Putamen (tissue), 1 donor: ENCODE data around the gene EIF4E3.

Experiments used
- DNase-seq: peaks from one replicate; pipeline ENCODE4 v3.0.0-alpha.2; 2016; ENCODE audit warnings: low spot score

EIF4E3 gene

DNA sequence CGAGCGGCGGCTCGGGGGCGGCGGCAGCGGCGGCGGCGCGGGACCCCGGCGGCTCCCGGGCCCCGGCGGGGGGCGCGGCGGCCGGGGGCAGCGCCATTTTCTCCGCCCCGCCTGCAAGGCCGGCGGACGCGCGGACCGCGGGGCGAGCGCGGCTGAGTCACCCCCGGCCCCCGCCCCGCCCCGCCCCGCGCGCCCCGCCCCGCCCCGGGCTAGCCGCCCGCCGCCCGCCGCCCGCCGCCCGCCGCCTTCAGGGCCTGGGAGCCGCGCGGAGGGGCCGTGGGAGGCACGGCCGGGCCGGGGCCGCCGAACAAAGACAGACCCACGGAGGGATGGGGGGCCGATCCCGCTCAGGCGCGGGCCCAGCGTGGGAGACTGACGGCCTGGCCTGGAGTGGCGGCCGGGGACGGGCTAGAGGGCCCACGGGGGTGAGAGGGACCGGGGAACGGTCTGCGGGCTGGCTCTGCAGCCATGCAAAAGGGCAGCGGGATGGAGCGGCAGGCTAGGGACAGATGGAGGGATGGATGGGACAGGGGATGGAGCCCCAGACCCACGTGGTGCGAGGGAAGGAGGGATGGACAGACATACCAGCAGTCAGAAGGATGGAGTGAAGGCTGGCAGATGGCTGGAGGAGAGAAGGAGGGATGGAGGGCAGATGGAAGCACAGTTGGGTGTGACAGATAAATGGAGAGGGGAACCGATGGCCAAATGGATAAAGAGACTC lies at the start of gene EIF4E3:
Gene EIF4E3, minus strand, starts transcription at position 132 of the 721 bp plus-strand sequence. Its CDS starts 35 bp downstream, at position 97.
- DNase-seq, result no peak

DNA sequence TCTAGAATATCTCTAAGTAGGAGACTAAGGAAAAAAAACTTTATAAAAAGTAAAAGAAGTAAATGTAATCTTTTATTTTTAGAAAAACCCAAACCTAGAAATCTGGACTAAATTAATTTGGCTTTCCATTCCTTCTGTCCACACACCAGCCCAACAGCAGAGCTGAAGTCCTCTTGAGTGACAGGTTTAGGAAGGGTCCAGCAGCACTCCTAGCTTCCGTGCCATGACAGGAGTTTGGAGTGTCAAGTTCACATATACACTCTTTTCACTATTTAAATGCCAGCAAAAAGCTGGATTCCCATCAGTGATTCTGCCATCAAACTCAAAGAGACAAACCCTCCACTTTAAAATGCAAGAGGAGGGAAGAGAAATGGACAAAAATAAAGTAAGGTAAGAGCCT lies 46.7 kb upstream of the EIF4E3 start:
- no peak for DNase-seq

DNA sequence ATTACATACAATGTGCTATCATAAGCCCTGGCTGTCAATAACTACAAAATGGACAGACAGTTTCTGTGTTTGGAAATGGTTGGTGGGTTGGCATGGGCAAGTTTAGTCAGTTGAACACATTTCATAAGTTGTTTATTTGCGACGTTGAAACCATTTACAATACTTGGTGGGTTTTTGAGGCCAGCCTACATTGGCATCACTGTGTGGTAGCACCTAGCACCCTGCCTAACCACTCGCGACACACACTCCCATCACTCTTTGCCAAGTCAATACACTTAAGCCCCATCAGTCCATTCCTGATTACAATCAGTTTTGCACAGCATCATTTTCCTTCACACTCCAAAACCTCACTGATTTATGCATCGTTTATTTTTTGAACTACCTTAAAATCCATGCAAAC lies 45.9 kb upstream of the EIF4E3 start:
- DNase-seq, result no peak

- DNase-seq, result peak; percentile 35
These were observed 38.2 kb upstream of the EIF4E3 start for GRCh38 chr3:71763426-71763825.

DNA sequence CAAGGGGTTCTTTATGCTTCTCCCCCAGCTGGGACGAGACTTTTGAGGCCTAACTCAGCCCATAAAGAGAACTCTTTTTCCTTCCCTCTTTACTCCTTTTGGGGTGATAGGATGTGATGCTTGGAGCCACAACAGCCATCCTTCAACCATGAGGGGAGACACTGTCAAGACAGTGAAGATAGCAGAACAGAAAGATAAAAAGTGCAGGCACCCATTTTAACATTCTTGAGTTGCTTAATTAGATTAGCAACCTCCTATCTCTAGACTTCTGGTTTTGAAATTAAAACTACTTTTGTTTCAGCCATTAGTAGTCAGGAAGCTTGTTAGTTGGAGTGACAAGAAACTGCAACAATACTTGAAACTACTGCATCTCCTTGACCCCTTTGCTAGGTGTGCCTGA lies 34.9 kb upstream of the EIF4E3 start:
- DNase-seq, result no peak

DNA sequence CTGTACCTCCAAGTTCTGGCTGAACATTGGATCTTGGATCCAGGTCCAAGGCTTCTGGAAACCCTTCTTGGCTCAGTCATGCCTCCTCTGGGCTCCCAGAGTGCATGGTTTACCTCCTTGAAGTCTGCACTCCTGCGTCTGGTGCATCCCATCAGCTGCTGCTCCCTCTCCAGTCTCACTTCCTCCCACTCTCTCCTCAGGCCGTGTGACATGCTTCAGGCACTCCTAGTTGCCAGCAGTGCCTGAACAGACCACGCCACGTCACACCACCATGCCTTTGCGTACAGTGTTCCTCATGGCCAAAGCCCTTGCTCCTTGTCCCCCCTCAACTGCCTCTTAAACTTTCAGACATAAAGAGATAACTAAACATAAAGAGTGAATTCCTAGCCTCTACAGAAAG lies 34.2 kb upstream of the EIF4E3 start:
- no peak for DNase-seq

GRCh38 chr3:71758091-71758490 lies 32.9 kb upstream of the EIF4E3 start:
- no peak for DNase-seq

- no peak for DNase-seq
These were observed 29.5 kb upstream of the EIF4E3 start for GRCh38 chr3:71754610-71755253.

DNA sequence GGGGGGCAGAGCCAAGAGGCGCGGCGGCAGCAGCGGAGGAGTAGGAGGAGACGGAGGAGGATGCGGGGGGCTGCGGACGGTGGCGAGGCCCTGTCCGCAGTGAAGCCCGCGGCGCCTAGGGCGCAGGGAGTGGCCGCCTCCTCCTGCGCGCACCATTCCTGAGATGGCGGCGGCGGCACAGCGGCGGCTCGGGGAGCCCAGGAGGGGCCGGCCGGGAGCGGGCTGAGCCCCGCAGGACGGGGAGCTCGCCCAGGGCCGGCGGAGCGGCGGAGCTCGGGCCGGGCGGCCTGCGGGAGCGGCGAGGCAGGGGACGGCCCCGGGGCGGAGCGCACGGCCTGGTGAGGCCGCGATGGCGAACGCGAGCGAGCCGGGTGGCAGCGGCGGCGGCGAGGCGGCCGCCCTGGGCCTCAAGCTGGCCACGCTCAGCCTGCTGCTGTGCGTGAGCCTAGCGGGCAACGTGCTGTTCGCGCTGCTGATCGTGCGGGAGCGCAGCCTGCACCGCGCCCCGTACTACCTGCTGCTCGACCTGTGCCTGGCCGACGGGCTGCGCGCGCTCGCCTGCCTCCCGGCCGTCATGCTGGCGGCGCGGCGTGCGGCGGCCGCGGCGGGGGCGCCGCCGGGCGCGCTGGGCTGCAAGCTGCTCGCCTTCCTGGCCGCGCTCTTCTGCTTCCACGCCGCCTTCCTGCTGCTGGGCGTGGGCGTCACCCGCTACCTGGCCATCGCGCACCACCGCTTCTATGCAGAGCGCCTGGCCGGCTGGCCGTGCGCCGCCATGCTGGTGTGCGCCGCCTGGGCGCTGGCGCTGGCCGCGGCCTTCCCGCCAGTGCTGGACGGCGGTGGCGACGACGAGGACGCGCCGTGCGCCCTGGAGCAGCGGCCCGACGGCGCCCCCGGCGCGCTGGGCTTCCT lies 28.8 kb upstream of the EIF4E3 start, which contains the start of gene GPR27:
Gene GPR27, plus strand, starts transcription at position 155 of the 909 bp plus-strand sequence. Its CDS starts 195 bp downstream, at position 350.
- DNase-seq, result no peak

DNA sequence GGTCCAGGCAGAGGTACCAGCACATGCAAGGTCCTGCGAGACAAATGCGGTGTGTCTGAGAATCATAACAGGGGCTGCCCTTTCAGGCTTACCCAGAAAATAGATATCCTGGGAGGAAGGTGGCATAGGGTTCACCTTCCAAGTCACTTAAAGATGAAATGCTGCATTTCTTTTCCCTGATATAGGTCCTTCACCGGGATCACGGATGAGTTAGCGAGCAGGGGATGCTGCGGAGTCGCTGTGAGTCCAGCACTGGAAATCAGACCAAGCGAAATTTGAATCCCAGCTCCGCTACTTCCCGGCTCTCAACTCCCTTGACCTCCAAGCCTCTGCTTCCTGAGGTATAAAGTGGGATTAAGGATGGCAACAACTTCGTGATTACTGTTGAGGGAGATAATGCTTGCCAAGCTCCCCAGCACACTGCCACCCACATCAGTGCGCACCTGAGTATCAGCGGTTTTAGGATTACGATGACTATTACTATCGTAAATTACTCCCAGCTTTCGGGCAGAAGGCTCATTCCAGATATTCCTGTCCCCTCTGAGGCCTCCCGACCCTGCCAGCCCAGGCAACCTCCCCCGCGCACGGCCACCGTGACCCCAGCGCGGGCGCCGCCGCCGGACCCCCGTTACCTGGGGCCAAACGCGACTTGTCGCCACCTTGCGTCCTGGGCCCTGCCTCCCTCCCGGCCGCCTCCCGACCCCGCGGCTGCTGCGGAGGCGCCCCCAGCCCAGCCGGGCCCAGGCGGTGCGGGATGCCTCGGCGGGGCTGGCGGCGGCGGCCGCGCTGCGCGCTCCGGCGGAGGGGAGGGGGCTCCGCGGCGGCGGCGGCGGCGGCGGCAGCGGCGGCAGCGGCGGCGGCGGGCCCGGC lies 27.9 kb upstream of the EIF4E3 start:
- DNase-seq, result no peak

DNA sequence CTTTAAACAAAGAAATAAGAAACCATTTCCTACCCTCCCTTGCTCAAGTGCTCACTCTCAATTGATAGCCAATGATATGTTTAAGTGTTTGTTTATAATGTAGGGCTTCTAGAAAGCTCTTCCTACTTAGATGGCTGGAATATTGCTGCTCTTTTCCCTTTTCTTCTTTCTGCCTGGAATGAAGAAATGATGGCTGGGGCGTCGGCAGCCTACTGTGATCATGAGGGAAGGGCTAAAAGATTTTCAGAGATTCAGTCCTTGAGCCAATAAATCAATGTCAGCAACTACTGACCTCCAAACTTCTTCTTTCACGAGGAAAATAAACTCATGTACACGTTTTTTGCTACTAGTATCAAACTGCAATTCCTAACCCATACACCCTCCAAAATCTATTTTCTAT lies 26.4 kb upstream of the EIF4E3 start:
- DNase-seq, result no peak

- no peak for DNase-seq
These were observed 19.5 kb upstream of the EIF4E3 start for GRCh38 chr3:71744738-71745137.

DNA sequence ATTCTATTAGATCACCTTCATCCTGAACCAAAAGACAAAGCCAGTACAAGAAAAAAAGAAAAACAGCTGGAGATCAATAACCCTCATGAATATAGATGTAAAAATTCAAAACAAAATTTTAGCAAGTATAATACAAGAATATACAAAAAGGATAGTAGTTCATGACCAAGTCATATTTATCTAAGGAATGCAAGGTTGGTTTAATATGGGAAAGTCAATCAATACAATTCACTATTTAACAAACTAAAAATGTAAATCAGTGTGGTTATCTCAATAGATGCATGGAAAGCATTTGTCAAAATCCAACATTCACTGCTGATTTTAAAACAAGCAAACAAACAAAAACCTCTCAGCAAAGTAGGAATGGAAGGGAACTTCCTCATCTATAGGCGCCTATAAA lies 17.4 kb upstream of the EIF4E3 start:
- no peak for DNase-seq

DNA sequence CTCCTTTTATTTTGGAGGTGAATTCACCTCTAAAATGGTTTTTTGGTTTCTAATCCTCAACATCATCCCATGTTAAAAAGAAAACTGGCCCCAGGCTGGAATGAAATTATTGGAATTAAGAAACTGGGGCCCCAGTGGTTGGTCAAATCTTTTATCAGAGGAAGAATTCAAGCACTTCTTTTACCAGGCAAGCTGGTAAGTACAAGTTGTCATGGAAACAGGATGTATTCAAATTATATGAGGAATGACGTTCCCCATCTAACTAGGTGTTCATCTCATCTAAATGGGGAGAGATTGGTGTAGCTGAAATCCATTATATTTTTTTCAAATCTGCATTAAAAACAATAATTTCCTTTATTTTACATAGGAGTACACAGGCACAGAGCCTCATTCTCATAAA lies 9.7 kb upstream of the EIF4E3 start:
- no peak for DNase-seq

GRCh38 chr3:71733319-71733718 lies 8.1 kb upstream of the EIF4E3 start:
- DNase-seq, result no peak

DNA sequence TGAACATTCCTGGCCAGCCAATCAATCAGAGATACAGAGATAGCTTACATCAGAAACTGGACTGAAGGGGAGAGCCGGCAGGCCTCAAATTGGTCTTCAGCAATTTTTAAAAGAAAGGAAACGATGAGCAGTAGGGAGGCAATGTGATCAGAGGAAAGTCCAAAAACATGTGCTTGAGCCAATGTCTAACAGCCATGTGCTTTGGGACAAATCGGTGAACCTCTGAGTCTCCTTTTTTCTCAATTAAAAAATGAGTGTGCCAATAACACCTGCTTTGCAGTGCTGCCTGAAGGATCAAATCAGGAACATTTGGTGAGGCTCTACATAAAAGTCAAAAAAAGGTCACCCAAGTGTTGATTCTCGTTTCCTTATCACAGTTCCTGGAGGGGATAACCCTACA lies 7.4 kb upstream of the EIF4E3 start:
- no peak for DNase-seq

GRCh38 chr3:71728632-71729342 lies 3.6 kb upstream of the EIF4E3 start:
- peak; percentile 77 for DNase-seq

- no peak for DNase-seq
These were observed 944 bp upstream of the EIF4E3 start for GRCh38 chr3:71726146-71726545.

DNA sequence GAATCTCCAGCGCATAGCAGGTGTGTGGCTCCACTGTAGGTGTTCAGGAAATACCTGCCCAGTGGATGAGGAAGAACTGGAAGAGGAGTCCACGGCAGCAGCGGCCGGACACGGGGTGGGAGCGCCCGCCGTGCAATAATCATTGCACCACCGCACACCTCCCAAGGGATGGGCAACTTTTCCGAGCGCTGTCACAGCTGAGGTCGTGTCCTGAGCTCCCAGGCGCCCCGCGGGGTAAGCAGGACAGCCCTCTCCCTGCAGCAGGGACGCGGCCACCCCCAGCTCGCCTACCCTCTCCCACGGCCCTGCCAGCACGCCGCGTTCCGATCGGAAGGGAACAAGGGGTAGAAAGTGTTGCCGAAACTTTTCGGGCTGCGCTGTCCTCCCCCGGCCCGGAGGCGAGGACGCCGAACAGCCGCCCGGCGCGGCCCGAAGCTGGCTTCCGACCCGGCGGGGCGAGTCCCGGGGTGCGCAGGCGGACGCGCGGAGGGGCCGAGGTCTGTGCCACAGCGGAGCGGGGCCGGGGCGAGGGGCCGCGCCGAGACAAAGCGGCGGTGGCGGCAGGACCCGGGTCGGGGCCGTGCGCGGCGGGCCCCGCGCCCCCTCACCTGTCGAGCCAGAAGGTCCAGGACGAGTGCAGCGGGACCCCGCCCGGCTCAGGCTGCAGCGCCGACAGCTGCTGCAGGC lies 475 bp downstream of the EIF4E3 start:
- no peak for DNase-seq

GRCh38 chr3:71724171-71724453 lies 1.1 kb downstream of the EIF4E3 start:
- DNase-seq, result no peak
